ENCODE measurements around the gene LIFR.

GRCh38 chr5:38497946-38498345, 58.5 kb downstream of the LIFR start:
- TF ChIP-seq CTCF (conservative IDR thresholded peaks at IDR 0.05; ENCODE audit: low read length) (no peak), EZH2phosphoT487 (IDR thresholded peaks at IDR 0.05; ENCODE audit: borderline replicate concordance) (no peak)

Measured in Loucy (cell line).